B cell (primary cell): ENCODE data around the gene LCN2. TPM values are rescaled to one million over a fixed set of nuclear protein-coding genes. Genes with fewer than 3 reads are reported as not detected.
A peak's percentile ranks its signal among the peaks of the same experiment; 100 is the strongest.

Source experiments
- ATAC-seq: fragments of 200-7000 bp; cut with Tn5 transposase; one replicate; pipeline ENCODE4 v1.10.0; 2021; ENCODE audit warnings: low read depth, mild to moderate bottlenecking, moderate number of reproducible peaks, moderate library complexity
- CTCF ChIA-PET: fragments of 350-600 bp; sonication (Branson Sonifier 250); formaldehyde crosslinking; loops from one replicate; lab custom pipeline; 2021; ENCODE audit warnings: antibody characterized with exemption, inconsistent platforms; lab: Charles Lee
- POLR2A ChIA-PET: fragments of 350-600 bp; sonication (Branson Sonifier 250); formaldehyde crosslinking; loops from one replicate; lab custom pipeline; 2021; ENCODE audit warnings: antibody characterized with exemption; lab: Charles Lee
- DNase-seq: peaks from one replicate; pipeline ENCODE4 v3.0.0; 2013
- H2AFZ ChIP-seq: 2 replicates; pipeline ENCODE4 v1.6.1; 2012; ENCODE audit warnings: mild to moderate bottlenecking, low read depth, low read length; ENCODE audit not compliant: insufficient read depth, poor library complexity, severe bottlenecking
- H3K27ac ChIP-seq, 2 donors: 1 replicate in 1 of 2; 2 replicates in 1 of 2; pipeline ENCODE4 v1.5.1; 2012 to 2013; ENCODE audit warnings: low read length in 2 of 2, mild to moderate bottlenecking in 2 of 2, moderate library complexity in 1 of 2
- H3K27me3 ChIP-seq, 4 experiments: fragments of 200-600 bp in 1 of 4; sonication (generic) in 1 of 4; replicated peaks in 1 of 4; 1 replicate in 2 of 4; 2 replicates in 2 of 4; pipeline versions ENCODE4 v1.6.1 to v1.7.0; 2013 to 2016; ENCODE audit warnings: low read length in 3 of 4, mild to moderate bottlenecking in 2 of 4, mixed read lengths in 1 of 4, moderate library complexity in 1 of 4; ENCODE audit not compliant: insufficient read depth in 4 of 4, control insufficient read depth in 3 of 4; ENCODE audit errors: control extremely low read depth in 1 of 4
- H3K36me3 ChIP-seq, 2 experiments: replicated peaks in 1 of 2; 1 replicate in 1 of 2; 2 replicates in 1 of 2; pipeline versions ENCODE4 v1.6.1 to v1.7.1; 2013; ENCODE audit warnings: low read length in 1 of 2; ENCODE audit not compliant: insufficient read depth in 2 of 2, control insufficient read depth in 1 of 2; ENCODE audit errors: control extremely low read depth in 1 of 2, extremely low read depth in 1 of 2
- H3K4me1 ChIP-seq, 2 donors: fragments of 200-600 bp in 1 of 2; sonication (generic) in 1 of 2; 1 replicate in 1 of 2; 2 replicates in 1 of 2; pipeline versions ENCODE4 v1.5.1 to v1.6.1; 2013 to 2017; ENCODE audit warnings: low read length in 2 of 2; ENCODE audit not compliant: control insufficient read depth in 2 of 2, insufficient read depth in 2 of 2
- H3K4me2 ChIP-seq: replicated peaks from 2 replicates; pipeline ENCODE3; 2012; ENCODE audit warnings: mild to moderate bottlenecking, low read depth, low read length; ENCODE audit not compliant: poor library complexity, severe bottlenecking
- H3K4me3 ChIP-seq, 5 experiments: fragments of 200-600 bp in 1 of 5; sonication (generic) in 1 of 5; 1 replicate in 3 of 5; 2 replicates in 2 of 5; pipeline versions ENCODE4 v1.5.1 to v1.7.0; 2011 to 2016; ENCODE audit warnings: low read length in 4 of 5, mild to moderate bottlenecking in 4 of 5, low read depth in 2 of 5, control low read depth in 1 of 5, moderate library complexity in 1 of 5; ENCODE audit not compliant: insufficient read depth in 1 of 5; ENCODE audit errors: control extremely low read depth in 1 of 5, extremely low read depth in 1 of 5
- H3K79me2 ChIP-seq: fragments of 200-600 bp; sonication (generic); one replicate; pipeline ENCODE4 v1.6.0; 2016; ENCODE audit warnings: low read length; ENCODE audit not compliant: control insufficient read depth, insufficient read depth
- H3K9ac ChIP-seq: fragments of 200-600 bp; sonication (generic); 2 replicates; pipeline ENCODE4 v1.6.1; 2017; ENCODE audit warnings: mild to moderate bottlenecking, low read length, moderate library complexity
- H3K9me3 ChIP-seq, 3 donors: one replicate each; pipeline versions ENCODE4 v1.6.1 to v1.7.1; 2013; ENCODE audit warnings: low read length in 2 of 3; ENCODE audit not compliant: control insufficient read depth in 2 of 3, insufficient read depth in 1 of 3; ENCODE audit errors: control extremely low read depth in 1 of 3
- H4K20me1 ChIP-seq: 2 replicates; pipeline ENCODE4 v1.6.0; 2012; ENCODE audit warnings: mild to moderate bottlenecking, low read length; ENCODE audit not compliant: insufficient read depth, control insufficient read depth, poor library complexity, severe bottlenecking
- H3K27ac Mint-ChIP-seq: one replicate; pipeline ENCODE4 v1.8.0; 2021; ENCODE audit warnings: mixed read lengths
- H3K27me3 Mint-ChIP-seq: one replicate; pipeline ENCODE4 v1.8.0; 2021; ENCODE audit warnings: mixed read lengths
- H3K4me1 Mint-ChIP-seq: one replicate; pipeline ENCODE4 v1.8.0; 2021; ENCODE audit warnings: mixed read lengths
- H3K4me3 Mint-ChIP-seq: one replicate; pipeline ENCODE4 v1.8.0; 2021; ENCODE audit warnings: mixed read lengths
- H3K9me3 Mint-ChIP-seq: one replicate; pipeline ENCODE4 v1.8.0; 2022; ENCODE audit warnings: mixed read lengths; ENCODE audit not compliant: insufficient read depth
- CTCF ChIP-seq: fragments of 200-600 bp; IDR thresholded peaks from one replicate; pipeline ENCODE4 v1.8.0; 2022; ENCODE audit warnings: antibody characterized with exemption, mild to moderate bottlenecking
- EZH2 ChIP-seq: IDR thresholded peaks from 2 replicates; pipeline ENCODE4 v1.6.1; 2012; ENCODE audit warnings: borderline replicate concordance, low read depth, mild to moderate bottlenecking, moderate library complexity, low read length; ENCODE audit not compliant: insufficient read depth, poor library complexity, severe bottlenecking
- WGBS: methylation state at CpG from one replicate; pipeline ENCODE4 v1.1.5; 2013; ENCODE audit warnings: missing lambda C conversion rate; ENCODE audit not compliant: insufficient coverage; 5-methylcytosine and 5-hydroxymethylcytosine counted together
- intact Hi-C: fragments of 100-400 bp; cut with micrococcal nuclease; formaldehyde crosslinking; loops from one replicate; pipeline ENCODE4 v1.10.0; 2022
- polyA plus RNA-seq: library from polyadenylated mRNA; depleted of rRNA; stranded (reverse); fragments of >200 nt; gene quantifications from 2 replicates; pipeline ENCODE4 v1.2.3, GENCODE V29; 2012
- total RNA-seq, 2 donors: library from RNA; stranded (reverse); fragments of 120-200 nt in 1 of 2; gene quantifications; 1 replicate in 1 of 2; 2 replicates in 1 of 2; pipeline versions ENCODE4 v1.2.3 to v1.2.4, GENCODE V29; 2013 to 2022

Gene LCN2
- total and polyA plus RNA-seq, 2 donors (not counting 1 experiment from before 2014, with no cell fraction given), result not detected

- peaks cover 21% of the 10 kb centered on the region for H4K20me1 ChIP-seq
- peak overlapping the region; percentile 97 for H2AFZ ChIP-seq
- DNase-seq, result peak; percentile 97
- no peak for TF ChIP-seq CTCF
- TF ChIP-seq EZH2, result no peak
- H3K9ac ChIP-seq, result peak overlapping the region; percentile 97
- CTCF ChIA-PET, result interaction anchor here (0.6 to 6.1 kb wide), 8 partner anchors 12 to 305 kb away, joined by 3 to 49 read pairs (median 4); no protein-coding TSS in a partner anchor
- no peaks in the 10 kb centered on the region for H3K9me3 Mint-ChIP-seq
- peak overlapping the region; percentile 95 for H3K4me3 Mint-ChIP-seq
- H3K9me3 ChIP-seq, result no peaks in the 10 kb centered on the region
- H3K4me3 ChIP-seq, result peak overlapping the region; percentile 58 to 97 (median 83)
- POLR2A ChIA-PET, result interaction anchor here (0.6 to 1.9 kb wide), 11 partner anchors 9 to 731 kb away, joined by 3 to 12 read pairs (median 4); partner anchors contain the start of genes BBLN, NAIF1, SLC25A25 and SLC2A8
- H3K4me1 Mint-ChIP-seq, result peaks cover 35% of the 10 kb centered on the region
- H3K27ac ChIP-seq, result peak overlapping the region; percentile 93 to 99
- peak; percentile 78 for ATAC-seq
- under 1% methylated on average over 82 of the region's 82 CpGs for WGBS
- intact Hi-C loops, result loop anchor here (1.0 to 10.0 kb wide), 7 partner anchors 11 to 909 kb away; partner anchors contain the start of genes BBLN, KYAT1, LRRC8A and MIGA2
- H3K79me2 ChIP-seq, result peaks cover 29% of the 10 kb centered on the region
- H3K27ac Mint-ChIP-seq, result peak overlapping the region; percentile 99
- peaks cover 26 to 34% of the 10 kb centered on the region in 2 donors for H3K4me1 ChIP-seq
- peaks cover 0 to 6% (median 0%) of the 10 kb centered on the region in 4 experiments for H3K27me3 ChIP-seq
- peak overlapping the region; percentile 95 for H3K4me2 ChIP-seq
- peaks cover 7% of the 10 kb centered on the region for H3K27me3 Mint-ChIP-seq
- H3K36me3 ChIP-seq, result peaks cover 0 to 10% of the 10 kb centered on the region in 2 experiments
Observed at GRCh38 chr9:128127990-128128835, 21.0 kb upstream of the LCN2 start.
